HG02642 (cell line): ENCODE measurements around the gene PCDHB3.
"Not testable (repeated sequence)": the region's sequence is repeated elsewhere in the genome, so short reads cannot be mapped to it uniquely, and the experiment has no call there.

Source experiments
- ATAC-seq: cut with Tn5 transposase; IDR thresholded peaks from one replicate; pipeline ENCODE4 v1.9.1; 2021; ENCODE audit warnings: mild to moderate bottlenecking; ENCODE audit not compliant: unreplicated experiment, poor library complexity

PCDHB3 gene

GRCh38 chr5:141100243-141100805, at the start of gene PCDHB3:
Gene PCDHB3 (plus strand): TSS chr5:141100473. CDS start chr5:141100650, 177 bp downstream.
- ATAC-seq, result no peak

GRCh38 chr5:141050622-141051520, 49.4 kb upstream of the PCDHB3 start, which contains the start of gene PCDHB1:
Gene PCDHB1 (plus strand): TSS chr5:141051374. CDS start chr5:141051471, 97 bp downstream.
- no peak for ATAC-seq

GRCh38 chr5:141051521-141051866, 48.8 kb upstream of the PCDHB3 start:
- ATAC-seq, result no peak

- ATAC-seq, result no peak
Observed at GRCh38 chr5:141077826-141078225, 22.4 kb upstream of the PCDHB3 start.

- no peak for ATAC-seq
Observed at GRCh38 chr5:141082228-141082627, 18.0 kb upstream of the PCDHB3 start.

GRCh38 chr5:141084487-141084989, 15.7 kb upstream of the PCDHB3 start:
- no peak for ATAC-seq

GRCh38 chr5:141094481-141095262, 5.6 kb upstream of the PCDHB3 start, which contains the start of gene PCDHB2:
Gene PCDHB2 (plus strand): TSS chr5:141094615. CDS start chr5:141094791, 176 bp downstream.
- no peak for ATAC-seq

- ATAC-seq, result no peak
Observed at GRCh38 chr5:141095263-141095641, 5.0 kb upstream of the PCDHB3 start.

- not testable (repeated sequence) for ATAC-seq
Observed at GRCh38 chr5:141096181-141096580, 4.1 kb upstream of the PCDHB3 start.

GRCh38 chr5:141096586-141096985, 3.7 kb upstream of the PCDHB3 start:
- not testable (repeated sequence) for ATAC-seq

GRCh38 chr5:141101059-141101458, 786 bp downstream of the PCDHB3 start:
- no peak for ATAC-seq

GRCh38 chr5:141102070-141102469, 1.8 kb downstream of the PCDHB3 start:
- ATAC-seq, result not testable (repeated sequence)

- not testable (repeated sequence) for ATAC-seq
Observed at GRCh38 chr5:141102471-141102870, 2.2 kb downstream of the PCDHB3 start.

- ATAC-seq, result no peak
Observed at GRCh38 chr5:141105350-141105749, 5.1 kb downstream of the PCDHB3 start.

- no peak for ATAC-seq
Observed at GRCh38 chr5:141119250-141119649, 19.0 kb downstream of the PCDHB3 start.

- ATAC-seq, result no peak
Observed at GRCh38 chr5:141121563-141121962, 21.3 kb downstream of the PCDHB3 start, which contains the start of gene PCDHB4. Gene PCDHB4 (plus strand): TSS chr5:141121818. CDS start chr5:141121999, 181 bp downstream.

- no peak for ATAC-seq
Observed at GRCh38 chr5:141121985-141122384, 21.7 kb downstream of the PCDHB3 start.

- ATAC-seq, result not testable (repeated sequence)
Observed at GRCh38 chr5:141123396-141124135, 23.3 kb downstream of the PCDHB3 start.

GRCh38 chr5:141127305-141127704, 27.0 kb downstream of the PCDHB3 start:
- no peak for ATAC-seq
